GM23338 (cell line): Measurements from ENCODE around the gene BICRAL. TPM values are rescaled to one million over a fixed set of nuclear protein-coding genes. Genes with fewer than 3 reads are reported as not detected.

Source experiments
- ATAC-seq: fragments of 200-7000 bp; cut with Tn5 transposase; 3 replicates; pipeline ENCODE4 v1.9.1; 2020
- DNase-seq: peaks from one replicate; pipeline ENCODE4 v3.0.0-alpha.2; 2015; ENCODE audit warnings: low spot score
- H2AFZ ChIP-seq: fragments of 200-600 bp; sonication (generic); 2 replicates; pipeline ENCODE4 v1.8.0; 2016; ENCODE audit warnings: antibody characterized with exemption, mild to moderate bottlenecking, moderate library complexity
- H3F3A ChIP-seq: fragments of 200-600 bp; sonication (generic); replicated peaks from 2 replicates; pipeline ENCODE4 v1.8.0; 2017; ENCODE audit warnings: antibody characterized with exemption, mixed run types, low read depth
- H3K27ac ChIP-seq: fragments of 200-600 bp; sonication (generic); 2 replicates; pipeline ENCODE4 v1.6.1; 2016; ENCODE audit warnings: low read depth
- H3K27me3 ChIP-seq: fragments of 200-600 bp; sonication (generic); 2 replicates; pipeline ENCODE4 v1.8.0; 2016; ENCODE audit warnings: mild to moderate bottlenecking, mixed run types, moderate library complexity; ENCODE audit not compliant: insufficient read depth
- H3K36me3 ChIP-seq: fragments of 200-600 bp; sonication (generic); 2 replicates; pipeline ENCODE4 v1.8.0; 2016; ENCODE audit warnings: mild to moderate bottlenecking; ENCODE audit not compliant: insufficient read depth
- H3K4me1 ChIP-seq: fragments of 200-600 bp; sonication (generic); 2 replicates; pipeline ENCODE4 v1.8.0; 2016; ENCODE audit warnings: mild to moderate bottlenecking, moderate library complexity; ENCODE audit not compliant: insufficient read depth
- H3K4me2 ChIP-seq: fragments of 200-600 bp; sonication (generic); 2 replicates; pipeline ENCODE4 v1.7.1; 2017; ENCODE audit warnings: mixed run types
- H3K4me3 ChIP-seq: fragments of 200-600 bp; sonication (generic); 2 replicates; pipeline ENCODE4 v1.6.1; 2016; ENCODE audit warnings: mixed run types
- H3K79me2 ChIP-seq: fragments of 200-600 bp; sonication (generic); replicated peaks from 2 replicates; pipeline ENCODE4 v1.8.0; 2017; ENCODE audit warnings: mild to moderate bottlenecking; ENCODE audit not compliant: insufficient read depth
- H3K9me2 ChIP-seq: fragments of 200-600 bp; sonication (generic); 2 replicates; pipeline ENCODE4 v1.8.0; 2017; ENCODE audit not compliant: insufficient read depth
- H4K20me1 ChIP-seq: fragments of 200-600 bp; sonication (generic); replicated peaks from 2 replicates; pipeline ENCODE4 v1.8.0; 2017; ENCODE audit warnings: mild to moderate bottlenecking; ENCODE audit not compliant: insufficient read depth
- H3K27ac Mint-ChIP-seq: 2 replicates; pipeline ENCODE4 v1.8.0; 2020; ENCODE audit warnings: inconsistent platforms, mild to moderate bottlenecking, moderate library complexity, mixed read lengths
- H3K27me3 Mint-ChIP-seq: 3 replicates; pipeline ENCODE4 v1.8.0; 2022; ENCODE audit warnings: low read depth, mild to moderate bottlenecking, moderate library complexity, mixed read lengths, inconsistent platforms; ENCODE audit not compliant: insufficient read depth, poor library complexity
- H3K36me3 Mint-ChIP-seq: 3 replicates; pipeline ENCODE4 v1.8.0; 2021; ENCODE audit warnings: low read depth, mild to moderate bottlenecking, inconsistent platforms, moderate library complexity, mixed read lengths
- H3K4me1 Mint-ChIP-seq: 3 replicates; pipeline ENCODE4 v1.8.0; 2020; ENCODE audit warnings: mild to moderate bottlenecking, inconsistent platforms, mixed read lengths
- H3K4me3 Mint-ChIP-seq: 3 replicates; pipeline ENCODE4 v1.8.0; 2021; ENCODE audit warnings: moderate library complexity, mild to moderate bottlenecking, inconsistent platforms, mixed read lengths
- H3K9me3 Mint-ChIP-seq: 3 replicates; pipeline ENCODE4 v1.8.0; 2020; ENCODE audit warnings: moderate library complexity, mild to moderate bottlenecking, inconsistent platforms, mixed read lengths
- CTCF ChIP-seq, 2 experiments: fragments of 200-600 bp in 1 of 2; sonication (generic) in 1 of 2; conservative IDR thresholded peaks; 2 replicates each; pipeline versions ENCODE4 v1.5.1 to v1.6.1; 2016 to 2017; ENCODE audit warnings: antibody characterized with exemption in 2 of 2, low read depth in 2 of 2, mild to moderate bottlenecking in 2 of 2, moderate library complexity in 1 of 2
- ETS1 ChIP-seq: IDR thresholded peaks from 2 replicates; pipeline ENCODE4 v1.6.1; 2016; ENCODE audit warnings: antibody characterized with exemption
- EZH2 ChIP-seq: fragments of 200-600 bp; sonication (generic); IDR thresholded peaks from one replicate; pipeline ENCODE4 v1.8.0; 2017; ENCODE audit warnings: antibody characterized with exemption, mild to moderate bottlenecking, low read depth; ENCODE audit not compliant: unreplicated experiment
- EZH2phosphoT487 ChIP-seq: fragments of 200-600 bp; sonication (generic); IDR thresholded peaks from one replicate; pipeline ENCODE4 v1.8.1; 2018; ENCODE audit warnings: antibody characterized with exemption; ENCODE audit not compliant: unreplicated experiment
- JUNB ChIP-seq: IDR thresholded peaks from one replicate; pipeline ENCODE4 v1.6.1; 2016; ENCODE audit warnings: antibody characterized with exemption; ENCODE audit not compliant: unreplicated experiment
- NANOG ChIP-seq: IDR thresholded peaks from 2 replicates; pipeline ENCODE4 v1.6.1; 2016; ENCODE audit warnings: antibody characterized with exemption, borderline replicate concordance
- POLR2AphosphoS5 ChIP-seq: IDR thresholded peaks from 2 replicates; pipeline ENCODE4 v1.6.1; 2016; ENCODE audit warnings: antibody characterized with exemption, low read depth
- STAT1 ChIP-seq: IDR thresholded peaks from one replicate; pipeline ENCODE4 v1.6.1; 2016; ENCODE audit warnings: antibody characterized with exemption; ENCODE audit not compliant: unreplicated experiment
- ZNF331 ChIP-seq: fragments of 250-450 bp; sonication (Bioruptor Pico); IDR thresholded peaks from 2 replicates; pipeline ENCODE4 v1.5.0; 2020; ENCODE audit warnings: low read depth, mild to moderate bottlenecking, moderate library complexity
- ZNF462 ChIP-seq: fragments of 250-450 bp; sonication (Bioruptor Pico); IDR thresholded peaks from 2 replicates; pipeline ENCODE4 v1.5.0; 2020; ENCODE audit warnings: mild to moderate bottlenecking, moderate library complexity
- polyA plus RNA-seq: library from polyadenylated mRNA; unstranded; fragments of >200 nt; fragmentation: Nextera tagmentation; extraction: Ambion mirVana; gene quantifications from 2 replicates; pipeline ENCODE4 v1.2.1, GENCODE V29; 2016
- total RNA-seq: library from RNA; depleted of rRNA; stranded (reverse); fragments of >200 nt; shearing (Covaris generic); gene quantifications from 2 replicates; pipeline ENCODE4 v1.2.3, GENCODE V29; 2014

Gene BICRAL
- total and polyA plus RNA-seq, 2 experiments from 2014 or later, result 3.4 to 11.7 TPM

- ATAC-seq, result no peak
- peak; percentile 92 for DNase-seq
- H3K4me2 ChIP-seq, result peak overlapping the region; percentile 47; the same call in 1 of the 2 replicates
- Mint-ChIP-seq H3K4me1 (peaks cover 33% of the 10 kb centered on the region), H3K36me3 (no peaks in the 10 kb centered on the region), H3K27me3 (peaks cover 8% of the 10 kb centered on the region), H3K4me3 (peak overlapping the region; percentile 47; the same call in 2 of the 3 replicates), H3K27ac (no peak overlapping the region), H3K9me3 (no peaks in the 10 kb centered on the region)
- H3K4me1 ChIP-seq, result peaks cover 20% of the 10 kb centered on the region
- no peak overlapping the region for H3K4me3 ChIP-seq
- 0 out of 2 replicates have a peak, but pooled peaks cover 3% of the 10 kb centered on the region for H3F3A ChIP-seq
- no peaks in the 10 kb centered on the region for H3K79me2 ChIP-seq
- no peaks in the 10 kb centered on the region for H3K27me3 ChIP-seq
- no peaks in the 10 kb centered on the region for H4K20me1 ChIP-seq
- no peak for TF ChIP-seq EZH2phosphoT487
- TF ChIP-seq CTCF (conservative IDR thresholded peaks at IDR 0.05; ENCODE audit: low read depth in 2 of 2), result peak; percentile 79 to 85
- peak overlapping the region; percentile 82; the same call in 1 of the 2 replicates for H2AFZ ChIP-seq
- 0 out of 2 replicates have a peak overlapping the region, but pooled peaks have one; percentile 35 for H3K27ac ChIP-seq
- no peaks in the 10 kb centered on the region for H3K36me3 ChIP-seq
- no peaks in the 10 kb centered on the region for H3K9me2 ChIP-seq
Measured at GRCh38 chr6:42898891-42899361, 117.1 kb downstream of the BICRAL start.

- H3F3A ChIP-seq, result 0 out of 2 replicates have a peak, but pooled peaks cover 3% of the 10 kb centered on the region
- ATAC-seq (no peak), DNase-seq (peak; percentile 41)
- Mint-ChIP-seq H3K27me3 (peaks cover 8% of the 10 kb centered on the region), H3K36me3 (no peaks in the 10 kb centered on the region), H3K4me1 (peaks cover 33% of the 10 kb centered on the region), H3K4me3 (peak overlapping the region; percentile 8; the same call in 1 of the 3 replicates), H3K27ac (peak overlapping the region; percentile 47; the same call in 1 of the 2 replicates), H3K9me3 (no peaks in the 10 kb centered on the region)
- peak overlapping the region; percentile 29; the same call in 1 of the 2 replicates for H3K4me2 ChIP-seq
- H4K20me1 ChIP-seq, result no peaks in the 10 kb centered on the region
- H3K27ac ChIP-seq, result peak overlapping the region; percentile 77; the same call in 1 of the 2 replicates
- no peaks in the 10 kb centered on the region for H3K27me3 ChIP-seq
- H3K79me2 ChIP-seq, result no peaks in the 10 kb centered on the region
- H3K4me1 ChIP-seq, result peaks cover 20% of the 10 kb centered on the region
- H3K9me2 ChIP-seq, result no peaks in the 10 kb centered on the region
- peak overlapping the region; percentile 31; the same call in 1 of the 2 replicates for H3K4me3 ChIP-seq
- no peaks in the 10 kb centered on the region for H3K36me3 ChIP-seq
- H2AFZ ChIP-seq, result peak overlapping the region; percentile 50
- TF ChIP-seq EZH2phosphoT487, result no peak
- no peak for TF ChIP-seq POLR2AphosphoS5
- no peak for TF ChIP-seq ZNF462 (CRISPR knock-in tag)
- TF ChIP-seq ZNF331 (CRISPR knock-in tag), result no peak
- TF ChIP-seq ETS1, result no peak
- TF ChIP-seq STAT1, result no peak
- no peak for TF ChIP-seq NANOG
- TF ChIP-seq JUNB, result no peak
- no peak for TF ChIP-seq EZH2
Measured at GRCh38 chr6:42899871-42900270, 118.0 kb downstream of the BICRAL start.
